CD4-positive, alpha-beta T cell treated with Interleukin-4 for 1 hour (primary cell): ENCODE measurements around the gene CLECL1.
A peak's percentile ranks its signal among the peaks of the same experiment; 100 is the strongest.

Experiments used
- DNase-seq, 2 donors: peaks; one replicate each; pipeline ENCODE4 v3.0.0-alpha.2; 2020 to 2022

CLECL1 gene

GRCh38 chr12:9732921-9733461 lies at the start of gene CLECL1:
TSS of gene CLECL1 (minus strand) at chr12:9733097.
- DNase-seq = peak in 1 of 2 donors; percentile 51

DNA sequence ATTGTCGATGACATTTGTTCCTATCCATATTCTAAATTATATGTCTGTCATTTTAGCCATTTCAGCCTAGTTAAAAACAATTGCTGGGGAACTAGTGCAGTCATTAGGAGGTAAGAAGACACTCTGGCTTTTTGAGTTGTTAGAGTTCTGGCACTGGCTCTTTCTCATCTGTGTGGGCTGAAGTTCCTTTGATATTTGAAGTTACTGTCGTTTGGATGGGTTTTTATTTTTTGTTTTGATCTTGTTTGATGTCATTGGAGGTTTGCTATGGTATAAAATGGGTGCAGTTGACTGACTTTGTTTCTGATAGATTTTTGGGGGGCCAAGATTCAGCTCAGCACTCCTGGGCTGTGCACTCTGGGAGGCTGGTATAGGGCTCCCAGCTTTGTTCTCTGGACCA lies 48.5 kb upstream of the CLECL1 start:
- no peak for DNase-seq

DNA sequence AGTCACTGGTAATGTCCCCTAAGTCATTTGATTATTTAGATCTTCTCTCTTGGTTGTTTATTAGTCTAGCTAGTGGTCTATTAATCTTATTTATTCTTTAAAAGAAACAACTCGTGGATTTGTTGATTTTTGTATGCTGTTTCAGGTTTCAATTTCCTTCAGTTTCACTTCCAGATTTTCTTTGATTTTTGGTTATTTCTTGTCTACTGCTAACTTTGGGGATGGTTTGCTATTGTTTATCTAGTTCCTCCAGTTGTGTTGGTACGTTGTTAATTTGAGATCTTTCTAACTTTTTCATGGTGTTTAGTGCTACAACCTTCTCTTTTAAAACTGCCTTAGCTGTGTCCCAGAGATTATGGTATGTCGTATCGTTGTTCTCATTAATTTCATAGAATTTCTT lies 46.3 kb upstream of the CLECL1 start:
- no peak for DNase-seq

DNA sequence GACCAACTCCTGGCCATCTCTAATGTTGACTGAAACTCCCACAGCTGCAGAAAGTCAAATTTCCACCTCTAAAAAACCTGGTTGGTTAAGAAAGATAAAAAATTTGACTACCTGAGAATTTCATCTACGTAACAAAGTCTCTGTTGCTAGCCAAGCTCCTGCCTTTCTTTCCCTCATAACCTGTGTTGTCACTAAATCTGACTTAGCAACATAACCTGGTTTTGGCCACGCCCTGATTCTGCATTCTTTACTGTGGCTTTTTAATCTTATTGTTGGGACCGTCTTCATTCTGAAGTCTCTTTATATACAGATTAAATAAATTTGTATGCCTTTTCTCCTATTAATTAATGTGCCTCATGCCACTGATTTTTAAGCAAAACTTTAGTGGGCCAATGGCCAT lies 43.9 kb upstream of the CLECL1 start:
- peak; percentile 47 to 71 for DNase-seq

DNA sequence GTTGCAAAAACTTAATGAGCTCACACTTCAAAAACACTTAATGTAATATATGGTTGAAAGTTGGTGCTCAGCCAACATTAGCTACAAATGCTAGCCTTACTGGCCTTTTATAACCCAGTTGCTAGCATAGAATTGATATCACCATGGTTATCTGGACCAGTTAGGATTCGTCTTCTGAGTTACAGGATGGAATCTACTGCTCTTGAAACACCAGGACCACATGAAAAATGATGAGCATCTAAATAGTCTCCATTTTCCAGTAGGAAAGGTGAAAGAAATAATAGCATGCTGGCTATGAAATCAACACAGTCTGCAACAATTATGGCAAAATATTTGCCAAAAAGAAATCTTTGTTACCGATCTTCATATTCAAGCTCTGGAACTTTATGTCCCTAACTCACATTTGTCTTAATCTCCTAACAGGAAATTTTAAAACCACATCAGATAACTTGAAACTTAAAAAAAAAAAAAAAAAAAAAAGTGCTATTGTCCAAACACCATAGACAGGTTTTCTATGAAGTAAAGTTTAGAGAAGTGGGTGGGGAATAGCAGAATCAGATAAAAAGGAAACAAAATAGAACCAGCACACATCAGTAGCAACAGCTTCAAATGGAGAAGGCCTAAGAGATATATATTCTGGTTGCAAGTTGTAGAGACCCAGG lies 40.5 kb upstream of the CLECL1 start:
- DNase-seq = peak in 1 of 2 donors; percentile 73

GRCh38 chr12:9763025-9763424 lies 30.1 kb upstream of the CLECL1 start:
- DNase-seq = peak; percentile 38 to 84

- DNase-seq = no peak
Observed at GRCh38 chr12:9762369-9762768, 29.5 kb upstream of the CLECL1 start.

DNA sequence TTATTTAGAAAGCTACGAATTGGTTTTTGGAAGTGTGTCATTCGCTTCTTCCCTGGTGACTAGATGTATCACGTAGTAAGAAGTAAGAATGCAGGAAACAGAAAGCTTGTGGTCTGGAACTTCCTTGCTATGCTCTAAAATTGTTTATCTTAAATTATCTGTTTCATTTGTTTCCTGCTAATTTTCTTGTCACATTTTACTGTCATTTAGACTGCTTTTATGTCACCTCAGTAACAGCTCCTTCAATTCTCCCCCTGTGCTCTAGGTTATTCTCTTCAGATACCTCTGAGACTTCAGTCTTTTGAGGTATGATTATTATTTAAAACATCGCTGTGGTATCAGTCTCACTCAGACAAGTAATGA lies 28.5 kb upstream of the CLECL1 start:
- DNase-seq = peak; percentile 48 to 94

DNA sequence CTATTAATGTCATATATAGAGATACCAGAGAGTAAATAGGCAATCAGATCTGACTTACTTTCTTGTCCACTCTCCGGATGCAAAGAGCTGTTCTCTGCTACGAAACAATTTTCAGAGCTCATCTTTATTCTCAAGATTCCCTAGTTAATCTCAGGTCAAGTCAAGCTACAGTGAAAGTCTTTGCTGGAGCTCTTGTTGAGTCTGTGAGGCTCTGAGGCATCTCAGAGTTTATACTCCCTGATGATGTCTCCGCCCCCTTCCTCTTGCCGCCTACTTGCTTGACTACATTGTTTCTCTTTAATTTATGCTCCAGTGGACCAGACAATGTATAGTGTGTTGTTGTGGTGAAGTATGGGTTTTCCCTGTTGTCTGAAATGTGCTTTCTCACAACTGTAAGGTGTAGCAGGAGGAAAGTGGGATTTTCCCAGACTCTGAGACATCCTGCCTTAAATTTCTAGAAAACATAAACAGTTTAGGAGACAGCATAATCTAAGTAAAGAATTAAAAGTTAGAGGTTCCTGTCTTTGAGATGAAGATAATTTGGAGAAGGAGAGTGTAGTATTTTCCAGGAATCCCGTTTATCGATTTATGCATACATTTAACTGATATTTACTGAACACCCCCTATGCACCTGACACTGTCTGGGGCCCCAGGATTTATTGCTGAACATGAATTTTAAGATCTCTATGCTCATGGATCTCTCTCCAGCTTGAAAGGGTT lies 28.0 kb upstream of the CLECL1 start, which contains the start of gene CD69:
TSS of gene CD69 (minus strand) at position 203 of the 720 bp plus-strand sequence. CDS start at position 122, 81 bp downstream.
- peak; percentile 96 to 98 for DNase-seq

DNA sequence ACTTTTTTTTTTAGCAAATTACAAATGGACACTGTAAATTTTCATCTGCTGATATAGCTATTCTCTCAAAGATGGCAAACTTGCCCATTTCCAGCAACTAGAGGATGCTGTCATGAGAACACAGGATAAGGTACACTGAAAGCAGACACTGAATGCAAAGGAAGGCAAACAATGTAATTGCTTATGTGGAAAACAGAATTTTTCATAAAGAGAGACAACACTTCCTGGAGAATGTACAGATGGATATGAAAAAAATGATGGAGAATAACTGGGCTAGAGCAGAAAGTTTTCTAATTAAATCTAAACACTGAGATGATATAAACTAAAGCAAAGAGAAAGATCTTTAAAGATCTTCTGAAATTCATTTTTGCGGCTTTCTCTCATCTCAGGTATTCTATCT lies 27.2 kb upstream of the CLECL1 start:
- no peak for DNase-seq

DNA sequence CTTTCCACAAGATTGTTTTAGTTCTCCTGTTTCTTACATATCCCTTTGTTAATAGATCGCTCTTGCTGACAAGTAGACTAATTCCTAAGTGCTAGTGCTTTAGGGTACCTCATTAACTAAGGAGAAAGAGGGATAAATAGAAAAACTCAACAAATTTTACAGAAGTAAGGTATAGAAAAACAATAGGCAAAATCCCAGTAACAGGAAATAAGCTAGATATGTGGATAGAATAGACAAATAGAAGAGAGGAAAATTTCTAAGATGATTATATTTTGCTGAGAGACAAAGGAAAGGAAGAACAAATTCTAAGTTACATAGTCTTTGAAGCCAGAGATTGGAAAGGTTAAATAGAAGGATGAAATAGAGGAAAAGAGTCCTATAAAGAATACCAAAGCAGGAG lies 26.8 kb upstream of the CLECL1 start:
- peak in 1 of 2 donors; percentile 67 for DNase-seq

GRCh38 chr12:9758119-9758518 lies 25.2 kb upstream of the CLECL1 start:
- DNase-seq = peak in 1 of 2 donors; percentile 78

DNA sequence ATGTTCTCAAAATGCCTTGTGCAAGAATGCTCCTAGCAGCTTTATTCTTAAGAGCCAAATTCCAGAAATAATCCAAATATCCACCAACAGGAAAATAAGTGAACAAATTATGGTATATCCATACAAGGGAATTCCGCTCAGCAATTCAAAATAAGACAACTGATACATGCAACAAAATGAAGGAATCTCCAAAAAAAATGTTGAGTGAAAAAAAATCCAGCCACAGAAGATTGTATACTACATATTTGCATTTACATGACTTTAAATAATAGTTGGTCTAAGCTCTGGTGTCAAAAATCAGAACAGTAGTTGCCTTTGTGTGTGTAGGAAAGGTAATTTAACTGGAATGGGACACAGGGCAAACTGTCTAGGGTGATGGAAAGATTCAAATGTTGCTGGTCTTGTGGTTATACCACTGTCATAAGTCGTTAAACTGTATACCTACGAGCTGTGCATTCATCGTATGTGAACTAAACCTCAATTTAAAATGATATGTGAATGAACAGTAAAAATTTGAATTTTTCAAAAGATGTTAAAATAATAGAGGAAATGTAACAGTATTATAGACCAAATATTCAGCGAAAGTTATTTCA lies 24.6 kb upstream of the CLECL1 start:
- DNase-seq = peak; percentile 36 to 81

DNA sequence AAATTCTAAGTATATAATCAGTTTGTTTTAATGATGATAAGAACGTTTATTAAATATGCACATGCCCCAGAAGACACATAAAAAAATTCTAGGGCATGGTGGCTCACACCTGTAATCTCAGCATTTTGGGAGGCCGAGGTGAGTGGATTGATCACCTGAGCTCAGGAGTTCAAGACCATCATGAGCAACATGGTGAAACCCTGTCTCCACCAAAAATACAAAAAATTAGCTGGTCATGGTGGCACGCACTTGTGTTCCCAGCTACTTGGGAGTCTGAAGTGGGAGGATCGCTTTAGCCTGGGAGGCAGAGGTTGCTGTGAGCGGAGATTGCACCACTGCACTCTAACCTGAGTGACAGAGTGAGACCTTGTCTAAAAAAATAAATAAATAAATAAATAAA lies 23.8 kb upstream of the CLECL1 start:
- DNase-seq = peak; percentile 55 to 68

DNA sequence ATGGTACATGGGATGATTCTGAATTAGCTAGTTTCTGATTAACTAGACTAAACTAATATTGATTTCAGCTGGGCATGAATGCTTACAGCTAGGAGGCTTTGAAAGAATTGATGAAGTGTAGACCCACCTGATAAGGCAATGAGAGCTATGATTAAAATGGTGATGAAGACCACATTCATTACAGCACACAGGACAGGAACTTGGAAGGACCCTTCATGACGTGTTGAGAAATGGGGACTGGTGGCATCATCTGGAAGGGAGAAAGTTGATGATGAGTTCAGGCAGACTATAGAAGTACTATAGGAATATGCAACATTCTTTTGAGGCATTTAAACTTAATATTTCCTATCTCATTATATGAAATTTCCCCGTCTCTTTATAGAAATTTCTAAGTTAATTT lies 23.3 kb upstream of the CLECL1 start:
- peak; percentile 30 to 67 for DNase-seq

DNA sequence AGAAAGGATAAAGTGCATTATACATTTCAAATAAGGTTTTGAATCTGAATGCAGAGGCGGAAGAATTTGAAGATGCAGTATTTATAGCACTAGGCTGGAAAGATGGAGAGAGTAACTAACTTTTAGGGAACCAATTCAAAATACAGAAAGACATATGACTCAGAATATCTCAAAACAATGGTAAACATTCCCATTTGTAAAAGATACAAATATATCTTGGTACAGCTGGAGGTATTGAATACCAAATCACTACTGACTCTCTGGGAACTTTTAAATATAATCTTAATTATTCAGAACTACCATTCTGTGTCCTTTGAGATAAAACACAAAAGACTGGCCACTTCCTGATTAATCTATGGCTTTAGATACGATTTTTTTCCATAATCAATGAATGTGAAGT lies 22.7 kb upstream of the CLECL1 start:
- peak in 1 of 2 donors; percentile 54 for DNase-seq

GRCh38 chr12:9755035-9755434 lies 22.1 kb upstream of the CLECL1 start:
- DNase-seq = peak; percentile 18 to 63

DNA sequence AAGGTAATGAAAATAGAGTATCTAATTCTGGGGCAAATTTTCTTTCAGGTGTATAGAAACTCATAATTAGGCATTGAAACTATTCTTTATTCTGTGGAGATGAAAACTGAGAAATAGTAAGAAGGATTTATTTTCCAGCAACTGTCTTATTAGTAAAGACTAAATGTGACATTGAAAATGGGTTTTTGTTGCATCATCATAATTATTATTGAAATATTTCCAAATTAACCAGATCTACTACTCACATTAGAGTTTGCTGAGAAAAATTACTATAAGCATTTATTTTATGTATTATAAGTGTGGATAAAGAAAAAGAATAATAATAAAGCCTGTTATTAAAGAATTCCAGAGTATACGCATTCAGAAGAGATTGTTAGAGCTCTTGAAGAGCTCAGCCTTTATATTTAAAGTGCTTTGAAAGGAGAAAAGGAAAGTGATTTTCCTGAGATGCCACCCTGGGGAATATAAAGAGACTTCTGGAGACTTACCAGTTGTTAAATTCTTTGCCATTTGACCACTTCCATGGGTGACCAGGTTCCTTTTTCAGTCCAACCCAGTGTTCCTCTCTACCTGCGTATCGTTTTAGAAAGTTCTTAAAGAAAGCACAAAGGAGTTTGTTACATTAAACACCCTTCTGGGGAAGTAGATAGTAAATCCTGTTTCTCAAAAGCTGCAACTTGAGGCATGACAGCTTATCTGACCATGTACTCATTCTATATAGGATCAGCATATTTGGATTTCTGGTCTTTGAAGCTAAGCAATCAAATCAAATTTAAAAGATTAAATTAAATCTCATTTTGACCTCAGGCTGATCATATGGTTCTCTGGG lies 21.4 kb upstream of the CLECL1 start:
- peak in 1 of 2 donors; percentile 63 for DNase-seq

DNA sequence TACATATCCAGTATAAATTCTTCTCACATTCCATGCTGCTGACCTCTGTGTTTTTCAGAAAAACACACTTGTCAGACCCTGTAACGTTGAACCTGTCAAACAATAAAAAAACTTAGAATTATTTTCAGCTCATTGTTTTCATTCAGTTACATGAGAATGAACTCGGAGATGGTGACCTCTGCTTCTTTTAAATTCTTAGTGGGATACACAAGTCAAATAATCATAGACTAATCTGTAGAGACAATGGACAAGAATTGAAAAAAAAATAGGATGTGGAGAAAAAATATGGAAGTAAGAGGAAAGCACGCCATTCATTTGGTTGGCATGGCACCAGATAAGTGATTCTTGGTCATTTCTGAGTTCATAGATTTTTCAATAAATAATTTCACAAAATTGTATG lies 20.6 kb upstream of the CLECL1 start:
- DNase-seq = no peak

GRCh38 chr12:9753073-9753472 lies 20.2 kb upstream of the CLECL1 start:
- peak in 1 of 2 donors; percentile 68 for DNase-seq

- peak in 1 of 2 donors; percentile 62 for DNase-seq
Observed at GRCh38 chr12:9752145-9752933, 19.4 kb upstream of the CLECL1 start.
